IMR-90 (cell line): ENCODE measurements around the gene SERPINI2.

Experiments
- MAFK ChIP-seq: IDR thresholded peaks from 2 replicates; pipeline ENCODE4 v1.6.1; 2012; ENCODE audit warnings: low read depth, low read length, improper control_type of control experiment
- MAZ ChIP-seq: IDR thresholded peaks from 2 replicates; pipeline ENCODE4 v1.6.1; 2012; ENCODE audit warnings: low read depth, mild to moderate bottlenecking, low read length, improper control_type of control experiment, moderate library complexity, borderline replicate concordance
- POLR2A ChIP-seq: IDR thresholded peaks from 2 replicates; pipeline ENCODE4 v1.6.1; 2012; ENCODE audit warnings: mild to moderate bottlenecking, low read depth, low read length
- RFX5 ChIP-seq: IDR thresholded peaks from 2 replicates; pipeline ENCODE4 v1.8.0; 2012; ENCODE audit warnings: low read depth, mild to moderate bottlenecking, low read length, moderate library complexity
- TF ChIP-seq, protein P1 (sequence below): conservative IDR thresholded peaks from 2 replicates; pipeline ENCODE4 v1.5.1; 2012; ENCODE audit warnings: mild to moderate bottlenecking, low read depth, low read length, improper control_type of control experiment

DNA sequence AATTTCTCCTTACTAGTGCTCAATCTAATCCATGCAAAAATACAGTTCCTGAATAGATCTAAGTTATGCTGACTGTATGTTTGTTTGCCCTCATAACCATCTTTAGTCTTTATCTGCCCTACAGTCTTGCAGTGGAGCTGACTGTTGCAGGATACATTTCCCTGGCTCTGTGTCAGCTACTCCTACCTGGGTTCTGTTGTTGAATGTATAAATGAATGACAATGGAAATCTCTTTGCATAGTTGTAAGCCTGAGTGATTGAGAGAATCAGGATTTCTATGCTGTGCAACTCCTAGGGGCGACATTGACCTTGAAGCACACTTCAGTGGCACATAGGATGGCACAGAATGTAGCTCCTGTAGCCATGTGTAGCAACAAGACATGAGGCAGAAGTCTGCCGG is 77.8 kb downstream of the SERPINI2 start:
- no peak for TF ChIP-seq MAFK
- TF ChIP-seq POLR2A = no peak
- TF ChIP-seq, protein P1, sequence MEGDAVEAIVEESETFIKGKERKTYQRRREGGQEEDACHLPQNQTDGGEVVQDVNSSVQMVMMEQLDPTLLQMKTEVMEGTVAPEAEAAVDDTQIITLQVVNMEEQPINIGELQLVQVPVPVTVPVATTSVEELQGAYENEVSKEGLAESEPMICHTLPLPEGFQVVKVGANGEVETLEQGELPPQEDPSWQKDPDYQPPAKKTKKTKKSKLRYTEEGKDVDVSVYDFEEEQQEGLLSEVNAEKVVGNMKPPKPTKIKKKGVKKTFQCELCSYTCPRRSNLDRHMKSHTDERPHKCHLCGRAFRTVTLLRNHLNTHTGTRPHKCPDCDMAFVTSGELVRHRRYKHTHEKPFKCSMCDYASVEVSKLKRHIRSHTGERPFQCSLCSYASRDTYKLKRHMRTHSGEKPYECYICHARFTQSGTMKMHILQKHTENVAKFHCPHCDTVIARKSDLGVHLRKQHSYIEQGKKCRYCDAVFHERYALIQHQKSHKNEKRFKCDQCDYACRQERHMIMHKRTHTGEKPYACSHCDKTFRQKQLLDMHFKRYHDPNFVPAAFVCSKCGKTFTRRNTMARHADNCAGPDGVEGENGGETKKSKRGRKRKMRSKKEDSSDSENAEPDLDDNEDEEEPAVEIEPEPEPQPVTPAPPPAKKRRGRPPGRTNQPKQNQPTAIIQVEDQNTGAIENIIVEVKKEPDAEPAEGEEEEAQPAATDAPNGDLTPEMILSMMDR = no peak
- TF ChIP-seq RFX5 = no peak
- no peak for TF ChIP-seq MAZ
